HEK293 (cell line): ENCODE results near the gene ARL14EPL.

ENCODE experiments used
- WT1 ChIP-seq: fragments of 450-650 bp; formaldehyde crosslinking; IDR thresholded peaks from 2 replicates; pipeline ENCODE4 v1.5.1; 2016; ENCODE audit warnings: missing biosample characterization, missing genetic modification characterization
- ZBTB1 ChIP-seq: fragments of 450-650 bp; formaldehyde crosslinking; IDR thresholded peaks from 2 replicates; pipeline ENCODE4 v1.5.1; 2016; ENCODE audit warnings: missing biosample characterization, missing genetic modification characterization
- ZBTB17 ChIP-seq: fragments of 450-650 bp; formaldehyde crosslinking; IDR thresholded peaks from 2 replicates; pipeline ENCODE4 v1.5.1; 2016; ENCODE audit warnings: missing biosample characterization, missing genetic modification characterization
- ZNF121 ChIP-seq: fragments of 450-650 bp; formaldehyde crosslinking; IDR thresholded peaks from 2 replicates; pipeline ENCODE4 v1.5.1; 2016; ENCODE audit warnings: missing biosample characterization, missing genetic modification characterization
- ZNF132 ChIP-seq: fragments of 450-650 bp; formaldehyde crosslinking; IDR thresholded peaks from 2 replicates; pipeline ENCODE4 v1.5.1; 2017; ENCODE audit warnings: missing biosample characterization, missing genetic modification characterization, borderline replicate concordance
- ZNF155 ChIP-seq: fragments of 450-650 bp; formaldehyde crosslinking; IDR thresholded peaks from 2 replicates; pipeline ENCODE4 v1.5.1; 2016; ENCODE audit warnings: missing biosample characterization, missing genetic modification characterization
- ZNF24 ChIP-seq: fragments of 450-650 bp; formaldehyde crosslinking; IDR thresholded peaks from 2 replicates; pipeline ENCODE4 v1.5.1; 2016; ENCODE audit warnings: missing biosample characterization, missing genetic modification characterization
- ZNF274 ChIP-seq, 2 experiments: fragments of 200-500 bp in 1 of 2; fragments of 450-650 bp in 1 of 2; sonication (Bioruptor generic) in 1 of 2; formaldehyde crosslinking in 1 of 2; IDR thresholded peaks; 2 replicates each; pipeline versions ENCODE4 v1.5.1 to v1.6.1; 2014 to 2016; ENCODE audit warnings: borderline replicate concordance in 1 of 2, inconsistent platforms in 1 of 2, low read length in 1 of 2, missing biosample characterization in 1 of 2, missing genetic modification characterization in 1 of 2
- ZNF707 ChIP-seq: fragments of 450-650 bp; formaldehyde crosslinking; IDR thresholded peaks from 2 replicates; pipeline ENCODE4 v1.5.1; 2016; ENCODE audit warnings: missing biosample characterization, missing genetic modification characterization
- ZSCAN23 ChIP-seq: fragments of 450-650 bp; formaldehyde crosslinking; IDR thresholded peaks from 2 replicates; pipeline ENCODE4 v1.5.1; 2016; ENCODE audit warnings: missing biosample characterization, missing genetic modification characterization
- TF ChIP-seq, protein P1 (sequence below): fragments of 450-650 bp; formaldehyde crosslinking; IDR thresholded peaks from 2 replicates; pipeline ENCODE4 v1.5.1; 2016; ENCODE audit warnings: missing biosample characterization, missing genetic modification characterization

DNA sequence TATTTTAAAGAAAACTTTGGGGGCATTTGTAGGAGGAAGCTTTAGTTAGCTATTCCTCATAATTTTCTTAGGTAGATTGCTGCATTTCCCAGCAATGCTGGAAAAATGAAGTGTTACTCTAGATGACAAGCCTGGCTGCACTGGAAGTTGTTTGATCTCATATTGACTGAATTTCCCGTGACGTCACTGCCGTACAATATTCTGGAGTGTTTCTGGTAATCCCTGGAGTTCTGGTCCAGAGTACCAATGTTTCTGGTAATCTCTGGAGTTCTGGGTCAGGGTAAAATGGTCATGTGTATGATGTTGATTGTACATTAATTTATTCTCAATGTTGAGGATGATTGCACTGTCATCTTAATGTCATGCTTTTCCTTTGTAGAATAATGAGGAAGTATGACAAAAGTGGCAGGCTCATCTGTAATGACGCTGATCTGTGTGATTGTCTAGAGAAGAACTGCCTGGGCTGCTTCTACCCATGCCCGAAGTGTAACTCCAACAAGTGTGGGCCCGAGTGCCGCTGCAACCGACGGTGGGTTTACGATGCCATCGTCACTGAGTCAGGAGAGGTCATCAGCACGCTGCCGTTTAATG is 26.2 kb downstream of the ARL14EPL start:
- TF ChIP-seq, protein P1, sequence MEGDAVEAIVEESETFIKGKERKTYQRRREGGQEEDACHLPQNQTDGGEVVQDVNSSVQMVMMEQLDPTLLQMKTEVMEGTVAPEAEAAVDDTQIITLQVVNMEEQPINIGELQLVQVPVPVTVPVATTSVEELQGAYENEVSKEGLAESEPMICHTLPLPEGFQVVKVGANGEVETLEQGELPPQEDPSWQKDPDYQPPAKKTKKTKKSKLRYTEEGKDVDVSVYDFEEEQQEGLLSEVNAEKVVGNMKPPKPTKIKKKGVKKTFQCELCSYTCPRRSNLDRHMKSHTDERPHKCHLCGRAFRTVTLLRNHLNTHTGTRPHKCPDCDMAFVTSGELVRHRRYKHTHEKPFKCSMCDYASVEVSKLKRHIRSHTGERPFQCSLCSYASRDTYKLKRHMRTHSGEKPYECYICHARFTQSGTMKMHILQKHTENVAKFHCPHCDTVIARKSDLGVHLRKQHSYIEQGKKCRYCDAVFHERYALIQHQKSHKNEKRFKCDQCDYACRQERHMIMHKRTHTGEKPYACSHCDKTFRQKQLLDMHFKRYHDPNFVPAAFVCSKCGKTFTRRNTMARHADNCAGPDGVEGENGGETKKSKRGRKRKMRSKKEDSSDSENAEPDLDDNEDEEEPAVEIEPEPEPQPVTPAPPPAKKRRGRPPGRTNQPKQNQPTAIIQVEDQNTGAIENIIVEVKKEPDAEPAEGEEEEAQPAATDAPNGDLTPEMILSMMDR (tag by site-specific recombination) = no peak
- TF ChIP-seq WT1 (tag by site-specific recombination) = no peak
- no peak for TF ChIP-seq ZNF155 (tag by site-specific recombination)
- no peak for TF ChIP-seq ZNF24 (tag by site-specific recombination)
- no peak for TF ChIP-seq ZNF132 (tag by site-specific recombination)
- no peak for TF ChIP-seq ZBTB17 (tag by site-specific recombination)
- TF ChIP-seq ZNF274 (IDR thresholded peaks at IDR 0.05; ENCODE audit: low read length) = no peak
- TF ChIP-seq ZNF274 (tag by site-specific recombination; IDR thresholded peaks at IDR 0.05; ENCODE audit: borderline replicate concordance) = no peak
- TF ChIP-seq ZBTB1 (tag by site-specific recombination) = no peak
- TF ChIP-seq ZSCAN23 (tag by site-specific recombination) = no peak
- TF ChIP-seq ZNF121 (tag by site-specific recombination) = no peak
- TF ChIP-seq ZNF707 (tag by site-specific recombination) = no peak
